ENCODE measurements around the gene RIPOR3.

DNA sequence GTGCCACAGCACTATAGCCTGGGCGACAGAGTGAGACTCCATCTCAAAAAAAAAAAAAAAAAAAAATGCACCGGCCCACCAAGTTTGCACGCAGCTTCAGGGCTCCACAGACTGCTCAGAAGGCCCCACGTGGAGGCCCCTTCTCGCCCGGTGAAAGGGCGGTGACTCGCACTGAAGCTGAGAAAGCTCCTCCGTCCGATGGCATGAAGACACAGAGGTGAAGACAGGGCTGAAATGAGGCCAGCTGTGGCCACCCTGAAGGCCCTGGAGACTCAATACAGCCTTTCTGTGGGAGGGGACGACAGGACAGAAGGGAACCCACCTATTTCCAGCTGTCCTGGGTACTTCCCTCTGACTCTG lies 97.1 kb downstream of the RIPOR3 start:
- no peak for TF ChIP-seq BRF1 (IDR thresholded peaks at IDR 0.05; ENCODE audit: borderline replicate concordance, extremely low read depth, insufficient read length)
- TF ChIP-seq, protein P1, sequence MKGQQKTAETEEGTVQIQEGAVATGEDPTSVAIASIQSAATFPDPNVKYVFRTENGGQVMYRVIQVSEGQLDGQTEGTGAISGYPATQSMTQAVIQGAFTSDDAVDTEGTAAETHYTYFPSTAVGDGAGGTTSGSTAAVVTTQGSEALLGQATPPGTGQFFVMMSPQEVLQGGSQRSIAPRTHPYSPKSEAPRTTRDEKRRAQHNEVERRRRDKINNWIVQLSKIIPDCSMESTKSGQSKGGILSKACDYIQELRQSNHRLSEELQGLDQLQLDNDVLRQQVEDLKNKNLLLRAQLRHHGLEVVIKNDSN (CRISPR knock-in tag; IDR thresholded peaks at IDR 0.05), result no peak
- TF ChIP-seq, protein P2, sequence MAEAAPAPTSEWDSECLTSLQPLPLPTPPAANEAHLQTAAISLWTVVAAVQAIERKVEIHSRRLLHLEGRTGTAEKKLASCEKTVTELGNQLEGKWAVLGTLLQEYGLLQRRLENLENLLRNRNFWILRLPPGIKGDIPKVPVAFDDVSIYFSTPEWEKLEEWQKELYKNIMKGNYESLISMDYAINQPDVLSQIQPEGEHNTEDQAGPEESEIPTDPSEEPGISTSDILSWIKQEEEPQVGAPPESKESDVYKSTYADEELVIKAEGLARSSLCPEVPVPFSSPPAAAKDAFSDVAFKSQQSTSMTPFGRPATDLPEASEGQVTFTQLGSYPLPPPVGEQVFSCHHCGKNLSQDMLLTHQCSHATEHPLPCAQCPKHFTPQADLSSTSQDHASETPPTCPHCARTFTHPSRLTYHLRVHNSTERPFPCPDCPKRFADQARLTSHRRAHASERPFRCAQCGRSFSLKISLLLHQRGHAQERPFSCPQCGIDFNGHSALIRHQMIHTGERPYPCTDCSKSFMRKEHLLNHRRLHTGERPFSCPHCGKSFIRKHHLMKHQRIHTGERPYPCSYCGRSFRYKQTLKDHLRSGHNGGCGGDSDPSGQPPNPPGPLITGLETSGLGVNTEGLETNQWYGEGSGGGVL (CRISPR knock-in tag; IDR thresholded peaks at IDR 0.05), result no peak
- TF ChIP-seq NBN (IDR thresholded peaks at IDR 0.05; ENCODE audit: low read depth), result no peak
- TF ChIP-seq CREB1 (IDR thresholded peaks at IDR 0.05), result no peak
- TF ChIP-seq CREB1 (CRISPR knock-in tag; IDR thresholded peaks at IDR 0.05), result no peak
- no peak for TF ChIP-seq U2AF1 (optimal IDR thresholded peaks at IDR 0.05; ENCODE audit: low read depth, low read length)
- TF ChIP-seq HMG20A (CRISPR knock-in tag; conservative IDR thresholded peaks at IDR 0.05), result no peak
- no peak for TF ChIP-seq NR3C1 (CRISPR knock-in tag; IDR thresholded peaks at IDR 0.05)

All from K562 (cell line).